ENCODE data around the gene P3H4.

Gene P3H4

DNA sequence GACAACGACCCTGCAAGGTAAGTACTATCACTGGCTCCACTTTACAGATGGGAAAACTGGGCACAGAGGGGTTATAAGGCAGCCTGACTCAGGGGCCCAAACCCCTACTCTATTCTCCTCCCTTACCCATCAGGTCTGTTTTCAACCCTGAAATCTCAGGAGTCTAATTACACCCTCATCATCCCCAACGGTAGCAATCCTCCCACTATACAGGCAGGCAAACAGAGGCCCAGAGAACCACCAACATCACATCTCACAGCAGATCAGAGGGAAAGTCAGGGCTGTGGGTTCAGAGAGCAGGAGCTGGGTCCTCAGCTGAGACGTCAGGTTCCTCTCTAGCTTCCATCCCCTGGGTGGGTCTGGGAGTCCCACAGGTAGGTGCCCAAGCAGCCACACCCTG is 41.8 kb downstream of the P3H4 start:
- Histone ChIP-seq H3K79me2 (peaks cover 21% of the 10 kb centered on the region), H3K9me3 (ENCODE audit: control insufficient read depth, low read length) (no peaks in the 10 kb centered on the region), H3K9ac (no peak overlapping the region), H3K4me1 (peaks cover 4% of the 10 kb centered on the region), H3K4me2 (ENCODE audit: low read length) (no peak overlapping the region), H2AFZ (no peak overlapping the region), H3K36me3 (ENCODE audit: control insufficient read depth, insufficient read depth, low read length) (no peaks in the 10 kb centered on the region), H3K27me3 (ENCODE audit: control insufficient read depth, insufficient read depth, low read length) (no peaks in the 10 kb centered on the region), H3K27ac (no peak overlapping the region), H3K4me3 (ENCODE audit: low read depth, low read length) (no peak overlapping the region)
- TF ChIP-seq, protein P1, sequence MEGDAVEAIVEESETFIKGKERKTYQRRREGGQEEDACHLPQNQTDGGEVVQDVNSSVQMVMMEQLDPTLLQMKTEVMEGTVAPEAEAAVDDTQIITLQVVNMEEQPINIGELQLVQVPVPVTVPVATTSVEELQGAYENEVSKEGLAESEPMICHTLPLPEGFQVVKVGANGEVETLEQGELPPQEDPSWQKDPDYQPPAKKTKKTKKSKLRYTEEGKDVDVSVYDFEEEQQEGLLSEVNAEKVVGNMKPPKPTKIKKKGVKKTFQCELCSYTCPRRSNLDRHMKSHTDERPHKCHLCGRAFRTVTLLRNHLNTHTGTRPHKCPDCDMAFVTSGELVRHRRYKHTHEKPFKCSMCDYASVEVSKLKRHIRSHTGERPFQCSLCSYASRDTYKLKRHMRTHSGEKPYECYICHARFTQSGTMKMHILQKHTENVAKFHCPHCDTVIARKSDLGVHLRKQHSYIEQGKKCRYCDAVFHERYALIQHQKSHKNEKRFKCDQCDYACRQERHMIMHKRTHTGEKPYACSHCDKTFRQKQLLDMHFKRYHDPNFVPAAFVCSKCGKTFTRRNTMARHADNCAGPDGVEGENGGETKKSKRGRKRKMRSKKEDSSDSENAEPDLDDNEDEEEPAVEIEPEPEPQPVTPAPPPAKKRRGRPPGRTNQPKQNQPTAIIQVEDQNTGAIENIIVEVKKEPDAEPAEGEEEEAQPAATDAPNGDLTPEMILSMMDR (IDR thresholded peaks at IDR 0.05), result no peak

- TF ChIP-seq, protein P1 (IDR thresholded peaks at IDR 0.05), result no peak
- Histone ChIP-seq H3K36me3 (ENCODE audit: control insufficient read depth, insufficient read depth, low read length) (no peaks in the 10 kb centered on the region), H3K27me3 (ENCODE audit: control insufficient read depth, insufficient read depth, low read length) (no peaks in the 10 kb centered on the region), H3K27ac (no peak overlapping the region), H3K4me2 (ENCODE audit: low read length) (no peak overlapping the region), H3K4me3 (ENCODE audit: low read depth, low read length) (no peak overlapping the region), H3K79me2 (peaks cover 18% of the 10 kb centered on the region), H3K9me3 (ENCODE audit: control insufficient read depth, low read length) (no peaks in the 10 kb centered on the region), H2AFZ (no peak overlapping the region), H3K4me1 (peaks cover 4% of the 10 kb centered on the region), H3K9ac (no peak overlapping the region)
Measured at GRCh38 chr17:41769346-41769862, 42.3 kb downstream of the P3H4 start.

- no peaks in the 10 kb centered on the region for H3K36me3 ChIP-seq (ENCODE audit: control insufficient read depth, insufficient read depth, low read length)
Measured at GRCh38 chr17:41768682-41769288, 43.0 kb downstream of the P3H4 start.

GRCh38 chr17:41767324-41768042 is 44.3 kb downstream of the P3H4 start:
- Histone ChIP-seq H3K79me2 (peaks cover 10% of the 10 kb centered on the region), H3K4me2 (ENCODE audit: low read length) (no peak overlapping the region), H3K9ac (no peak overlapping the region), H3K36me3 (ENCODE audit: control insufficient read depth, insufficient read depth, low read length) (no peaks in the 10 kb centered on the region), H3K4me3 (ENCODE audit: low read depth, low read length) (no peak overlapping the region), H2AFZ (no peak overlapping the region), H3K27me3 (ENCODE audit: control insufficient read depth, insufficient read depth, low read length) (no peaks in the 10 kb centered on the region), H3K27ac (no peak overlapping the region), H3K9me3 (ENCODE audit: control insufficient read depth, low read length) (no peaks in the 10 kb centered on the region), H3K4me1 (peaks cover 2% of the 10 kb centered on the region)
- TF ChIP-seq, protein P1 (IDR thresholded peaks at IDR 0.05), result no peak

More at GRCh38 chr17:41768682-41769288, 43.0 kb downstream of the P3H4 start:
- TF ChIP-seq, protein P1 (IDR thresholded peaks at IDR 0.05), result no peak
- Histone ChIP-seq H3K9me3 (ENCODE audit: control insufficient read depth, low read length) (no peaks in the 10 kb centered on the region), H2AFZ (no peak overlapping the region), H3K27ac (no peak overlapping the region), H3K9ac (no peak overlapping the region), H3K79me2 (peaks cover 17% of the 10 kb centered on the region), H3K4me2 (ENCODE audit: low read length) (no peak overlapping the region), H3K27me3 (ENCODE audit: control insufficient read depth, insufficient read depth, low read length) (no peaks in the 10 kb centered on the region), H3K4me3 (ENCODE audit: low read depth, low read length) (no peak overlapping the region), H3K4me1 (peaks cover 4% of the 10 kb centered on the region)
